Measurements from ENCODE around the gene DDR2.

DDR2 gene

DNA sequence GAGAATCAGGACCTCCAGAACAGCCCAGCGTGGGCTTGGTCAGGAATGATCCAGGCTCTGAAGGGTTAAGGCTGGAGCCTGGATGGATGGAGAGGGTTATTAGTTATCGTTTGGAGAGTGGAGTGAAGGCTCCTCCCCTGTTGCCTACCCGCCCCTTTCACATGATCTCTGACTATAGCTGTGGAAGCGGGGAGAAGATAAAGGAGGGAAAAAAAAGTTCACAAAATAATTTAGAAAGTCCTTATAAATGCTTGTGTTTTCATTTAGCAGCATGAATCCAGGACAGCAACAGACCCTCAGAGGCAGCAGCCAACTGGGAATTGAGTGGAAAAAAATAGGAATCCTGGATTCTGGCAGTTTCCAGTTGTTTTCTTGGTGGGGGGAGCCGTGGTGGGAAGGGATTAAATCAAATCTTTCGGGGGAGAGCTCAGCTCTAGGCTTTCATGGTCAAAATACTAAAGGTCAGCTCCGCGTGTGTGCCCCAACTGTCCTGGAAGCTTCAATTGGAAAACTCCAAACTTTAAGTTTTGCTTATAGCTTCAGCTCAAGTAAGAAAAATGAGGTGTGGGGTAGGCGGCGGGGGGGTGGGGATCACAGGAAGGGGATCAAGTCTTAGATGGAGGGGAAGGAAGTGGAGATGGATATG lies 595 bp upstream of the DDR2 start:
- DNase-seq: no peak

GRCh38 chr1:162632698-162633080 lies 425 bp downstream of the DDR2 start:
- no peak for DNase-seq

GRCh38 chr1:162633081-162633762 lies 958 bp downstream of the DDR2 start:
- DNase-seq: no peak

DNA sequence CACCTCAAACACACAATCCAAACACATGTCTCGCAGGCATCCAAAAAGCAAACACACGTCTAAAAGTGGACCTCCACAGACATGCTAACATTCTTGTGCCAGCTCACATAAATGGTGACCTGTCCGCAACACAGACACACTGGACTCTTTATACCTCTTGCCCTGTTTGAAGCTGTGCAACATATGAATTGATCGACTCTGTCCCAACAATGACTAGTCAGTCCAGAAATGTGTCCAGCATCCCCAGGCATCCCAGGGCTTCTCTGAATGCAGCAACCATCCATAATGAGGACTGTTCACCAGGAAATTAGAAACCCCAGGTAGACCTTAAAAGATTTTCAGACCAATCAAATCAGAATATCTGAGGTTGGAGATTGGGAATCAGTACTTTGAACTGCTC lies 3.2 kb downstream of the DDR2 start:
- DNase-seq: no peak

GRCh38 chr1:162639718-162640117 lies 7.5 kb downstream of the DDR2 start:
- DNase-seq: no peak

DNA sequence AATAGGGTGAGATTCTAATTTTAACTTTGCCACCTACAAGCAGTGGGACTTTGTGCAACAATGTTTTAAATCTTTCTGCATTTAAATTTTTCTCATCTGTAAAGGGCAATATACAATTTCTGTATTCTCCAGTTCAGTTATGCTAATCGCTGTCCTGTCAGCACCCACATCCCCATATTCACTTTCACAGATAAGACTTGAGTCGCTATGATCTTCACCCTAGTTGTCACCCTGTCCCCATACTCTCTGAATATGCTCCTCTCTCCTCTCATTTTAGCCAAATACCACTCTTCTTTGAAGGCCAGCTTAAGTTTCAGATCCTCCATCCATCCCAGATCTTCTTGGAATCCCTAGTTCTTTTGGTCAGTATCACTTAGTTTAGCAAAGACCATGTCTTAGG lies 8.8 kb downstream of the DDR2 start:
- DNase-seq: no peak

DNA sequence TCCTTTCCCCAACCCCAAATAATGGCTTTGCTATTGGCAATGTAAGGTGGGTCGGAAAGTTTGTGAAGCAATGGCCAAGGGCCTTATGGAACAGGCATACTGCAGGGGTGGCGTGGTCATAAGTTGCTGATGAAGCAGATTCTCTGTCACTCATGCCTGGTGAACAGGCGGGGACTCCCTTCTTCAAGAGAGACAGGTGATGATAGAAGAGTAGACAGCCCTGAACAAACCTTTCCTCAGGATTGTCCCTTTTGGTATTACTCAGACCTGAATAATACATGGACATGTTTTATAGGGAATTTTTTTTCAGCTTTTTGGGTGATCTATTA lies 12.7 kb downstream of the DDR2 start:
- DNase-seq: no peak

DNA sequence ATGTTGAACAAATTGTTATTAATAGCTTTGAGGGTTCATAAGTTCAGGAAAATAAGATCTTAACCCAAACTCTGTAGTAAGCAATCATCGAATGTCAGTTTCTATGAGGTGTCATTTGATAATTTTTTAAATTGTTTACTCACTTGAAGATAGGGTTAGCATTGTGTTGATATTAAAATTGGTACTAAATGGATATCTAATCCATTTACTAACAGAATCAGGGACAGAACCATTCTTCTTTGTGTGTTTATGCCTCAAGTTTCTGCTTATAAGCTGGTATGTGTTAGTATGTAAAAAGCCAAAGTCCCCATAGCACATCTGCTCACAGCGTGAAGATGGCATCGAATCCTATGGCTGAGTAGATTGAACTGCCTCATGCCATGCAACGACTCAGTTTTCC lies 13.4 kb downstream of the DDR2 start:
- DNase-seq: no peak

DNA sequence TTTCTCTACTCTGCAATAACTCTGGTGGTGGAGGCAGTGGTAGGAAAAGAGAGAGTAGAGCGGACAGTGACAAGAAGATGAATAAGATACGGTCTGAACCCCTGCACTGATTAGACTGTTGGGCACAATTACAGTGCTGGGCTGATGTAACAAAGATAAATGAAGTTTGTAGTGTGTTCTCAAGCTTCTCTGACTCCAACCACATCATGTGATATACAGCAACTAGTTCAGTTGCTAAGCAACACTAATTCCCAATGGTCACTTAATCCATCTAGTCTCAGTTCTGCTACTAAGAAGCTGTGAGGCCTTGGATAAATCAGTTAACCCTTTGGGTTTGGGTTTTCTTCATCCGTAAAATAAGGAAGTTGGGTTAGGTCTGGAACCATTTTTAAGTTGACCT lies 17.3 kb downstream of the DDR2 start:
- peak; percentile 11 for DNase-seq

DNA sequence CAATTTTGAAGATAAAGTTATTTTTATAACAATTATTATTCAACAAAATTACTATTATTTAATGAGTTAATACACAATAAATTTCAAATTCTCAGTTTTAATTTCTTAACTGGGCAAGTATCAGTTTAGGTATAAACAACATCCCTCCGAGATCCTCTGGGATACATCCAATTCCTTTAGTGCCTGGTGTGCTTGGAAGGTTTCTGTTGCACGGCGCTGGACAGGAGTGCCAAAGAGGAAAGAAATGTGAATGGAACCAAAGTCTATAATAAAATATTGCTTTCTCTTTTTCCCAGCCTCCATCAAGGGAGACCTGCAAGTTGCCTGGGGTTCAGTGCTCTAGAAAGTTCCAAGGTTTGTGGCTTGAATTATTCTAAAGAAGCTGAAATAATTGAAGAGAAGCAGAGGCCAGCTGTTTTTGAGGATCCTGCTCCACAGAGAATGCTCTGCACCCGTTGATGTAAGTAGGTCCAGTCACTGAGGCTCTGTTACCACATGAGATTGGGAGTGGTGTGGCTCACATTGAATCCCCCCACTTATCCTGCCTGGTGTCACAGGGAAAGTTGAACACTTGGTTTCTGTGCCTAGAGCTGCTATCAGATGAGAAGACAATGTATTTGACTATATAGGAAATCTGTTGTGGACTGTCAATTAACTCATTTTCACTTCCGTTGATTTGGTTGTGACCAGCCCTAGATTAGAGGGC lies 22.8 kb downstream of the DDR2 start:
- DNase-seq: no peak

- DNase-seq: no peak
These were observed 24.0 kb downstream of the DDR2 start for GRCh38 chr1:162656266-162656665.

DNA sequence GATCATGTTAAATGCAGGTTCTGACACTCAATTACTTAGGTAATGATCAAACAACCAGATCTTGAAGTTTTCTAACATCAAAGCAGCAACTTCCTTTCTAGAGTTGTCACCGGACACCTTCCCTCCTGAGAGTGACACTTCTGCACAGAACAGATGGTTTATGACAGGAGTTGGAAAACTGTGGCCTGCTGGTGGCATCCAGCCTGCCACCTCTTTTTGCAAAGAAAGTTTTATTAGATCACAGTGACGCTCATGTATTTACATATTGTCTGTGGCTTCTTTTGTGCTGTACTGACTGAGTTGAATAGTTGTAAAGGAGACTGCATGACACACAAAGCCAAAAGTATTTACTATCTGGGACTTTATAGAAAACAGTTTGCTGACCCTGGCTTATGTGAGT lies 28.3 kb downstream of the DDR2 start:
- no peak for DNase-seq

DNA sequence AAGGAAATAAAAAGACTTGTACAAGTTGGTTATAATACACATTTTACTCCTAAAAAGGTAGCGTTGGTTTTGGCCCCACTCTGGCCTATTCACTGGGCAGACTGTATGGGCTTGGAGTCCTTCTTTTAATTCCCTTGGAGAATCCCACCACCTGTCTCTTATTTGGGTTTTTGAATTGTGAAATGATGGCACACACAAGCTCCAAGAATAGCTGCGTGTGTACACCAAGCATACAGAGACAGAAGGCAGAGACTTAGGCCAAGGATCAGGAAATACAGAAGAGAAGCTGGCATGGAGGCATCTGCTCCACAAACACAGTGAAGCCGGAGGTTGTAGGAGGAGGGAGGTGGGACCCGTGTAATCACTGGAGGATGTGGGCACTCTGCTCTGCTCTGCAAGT lies 29.1 kb downstream of the DDR2 start:
- no peak for DNase-seq

DNA sequence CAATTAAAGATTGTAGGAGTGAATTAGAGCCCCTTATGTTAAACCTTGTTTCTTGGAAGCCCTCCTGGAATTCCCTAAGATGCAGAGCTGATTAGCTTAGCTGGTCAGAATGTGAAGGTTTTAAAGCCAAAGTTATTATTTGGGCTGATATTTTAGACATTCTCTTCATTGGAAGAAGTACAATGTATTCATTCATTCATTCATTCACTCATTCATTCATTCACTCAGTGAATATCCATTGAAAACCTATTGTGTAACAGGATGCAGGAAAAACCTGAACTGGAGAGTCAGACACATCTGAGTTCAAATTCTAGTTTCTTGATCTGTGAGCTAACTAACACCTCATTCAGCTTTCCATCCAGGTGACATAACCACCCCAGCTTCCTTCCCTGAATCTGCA lies 29.7 kb downstream of the DDR2 start:
- DNase-seq: no peak

DNA sequence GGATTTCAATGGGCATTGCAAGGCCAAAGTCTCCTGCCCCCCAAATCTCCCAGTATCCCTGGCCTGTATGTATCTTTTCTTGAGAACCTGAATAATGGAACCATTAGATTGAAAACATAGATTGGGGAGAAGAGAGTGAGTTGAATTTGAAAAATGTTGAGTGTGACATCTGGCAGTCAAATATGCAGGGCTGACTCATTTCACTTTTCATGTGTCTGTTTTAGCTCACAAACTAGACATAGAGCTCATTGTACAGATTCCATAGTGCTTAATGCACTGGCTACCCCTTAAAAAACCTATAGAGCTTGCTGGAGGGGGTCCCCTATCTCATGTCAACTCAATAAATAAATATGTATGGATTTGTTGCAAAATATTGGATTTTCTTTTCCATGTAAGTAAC lies 30.8 kb downstream of the DDR2 start:
- DNase-seq: no peak

GRCh38 chr1:162663589-162664106 lies 31.4 kb downstream of the DDR2 start:
- no peak for DNase-seq

GRCh38 chr1:162666006-162666645 lies 33.9 kb downstream of the DDR2 start:
- no peak for DNase-seq

DNA sequence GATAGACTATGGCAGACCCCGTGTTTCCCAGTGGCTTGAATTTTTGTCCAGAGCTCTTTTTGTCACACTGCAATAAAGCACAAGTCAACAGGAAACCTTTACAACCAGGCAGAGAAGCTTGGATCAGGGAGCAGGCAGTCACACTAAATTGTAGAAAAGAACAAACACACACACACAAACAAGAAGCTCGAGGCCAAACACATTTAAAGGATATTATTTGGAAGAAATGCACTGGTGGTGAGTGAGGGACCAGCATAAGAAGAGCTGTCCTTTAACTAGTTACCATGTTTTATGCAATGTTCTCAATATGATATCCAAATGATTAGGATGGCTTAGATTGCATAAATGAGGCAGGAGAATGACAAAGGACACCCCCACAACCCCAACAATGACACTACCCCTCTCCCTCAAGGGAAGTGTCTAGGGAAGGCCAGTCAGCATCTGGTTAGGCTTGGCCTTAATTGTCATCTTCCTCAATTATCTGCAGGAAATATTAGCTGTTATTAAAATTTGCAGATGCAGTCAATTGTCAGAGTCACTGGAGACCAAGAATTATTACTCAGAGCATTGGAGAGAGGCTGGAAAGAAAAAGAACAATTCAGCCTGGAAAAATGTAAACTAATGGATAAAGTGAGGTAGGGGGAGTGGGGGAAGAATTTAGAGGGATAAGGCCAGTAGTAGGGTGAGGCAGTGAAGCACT lies 35.3 kb downstream of the DDR2 start:
- no peak for DNase-seq

- no peak for DNase-seq
These were observed 38.8 kb downstream of the DDR2 start for GRCh38 chr1:162670928-162671663.

DNA sequence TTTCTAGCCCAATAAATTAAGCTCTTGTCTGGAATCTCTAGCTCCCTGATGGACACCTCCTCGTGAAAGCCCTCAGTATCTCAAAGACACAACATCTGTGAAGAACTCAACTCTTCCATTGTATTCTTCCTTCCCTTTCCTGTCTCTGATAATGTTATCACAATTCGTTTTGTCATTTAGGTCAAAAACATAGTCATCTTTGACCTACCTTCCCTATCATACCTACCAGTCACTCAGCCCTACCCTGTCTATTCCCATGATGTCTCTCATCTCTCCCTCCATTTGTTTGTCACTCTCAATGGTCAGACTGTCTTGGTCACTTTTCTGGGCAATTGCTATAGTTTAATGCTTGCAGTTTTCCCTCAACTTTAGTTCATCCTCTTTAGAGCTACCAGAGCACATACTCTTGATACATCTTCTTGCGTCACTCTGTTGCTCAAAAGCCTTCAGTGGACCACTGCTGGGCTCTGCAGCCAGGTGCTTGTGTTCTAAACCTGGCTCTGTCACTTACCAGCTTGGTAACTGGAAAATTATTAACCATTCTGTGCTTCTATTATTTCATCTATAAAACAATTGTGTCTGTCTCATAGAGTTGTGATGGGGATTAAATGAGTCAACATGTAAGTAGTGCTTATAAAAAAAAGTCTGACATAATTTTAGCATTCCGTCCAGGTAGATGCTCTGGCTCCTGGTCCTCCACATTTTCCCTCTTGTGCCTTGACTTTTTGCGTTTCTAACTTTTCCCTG lies 39.6 kb downstream of the DDR2 start:
- no peak for DNase-seq

GRCh38 chr1:162672622-162673260 lies 40.5 kb downstream of the DDR2 start:
- DNase-seq: no peak
